Measurements from ENCODE around the gene MANSC4. TPM values are rescaled to one million over a fixed set of nuclear protein-coding genes. Genes with fewer than 3 reads are reported as not detected.

The MANSC4 gene
- total RNA-seq, 4 donors from 2014 or later, result not detected

DNA sequence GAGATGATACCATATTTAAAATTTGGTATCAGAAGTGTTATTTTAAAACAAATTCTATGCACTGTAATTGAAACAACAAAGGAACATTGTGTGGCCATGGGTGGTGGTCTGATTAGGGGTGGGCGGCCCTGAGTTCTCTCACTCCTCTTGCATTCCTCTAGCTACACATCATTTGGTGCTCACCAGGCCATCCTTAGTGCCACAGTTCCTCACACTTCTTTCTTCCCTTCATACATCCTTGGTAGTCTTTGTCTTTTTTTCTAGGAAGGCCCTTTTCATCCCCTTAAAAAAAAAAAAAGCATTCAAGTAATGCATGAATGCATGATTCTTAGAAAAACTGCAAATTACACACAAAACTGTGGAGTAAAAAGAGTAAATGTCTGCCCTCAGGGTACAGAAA is 2.4 kb upstream of the MANSC4 start:
- no peak for DNase-seq (ENCODE audit: low spot score in 2 of 2)
- no peak overlapping the region for H3K4me3 ChIP-seq (ENCODE audit: low read depth, poor library complexity, severe bottlenecking)
- TF ChIP-seq, protein P1, sequence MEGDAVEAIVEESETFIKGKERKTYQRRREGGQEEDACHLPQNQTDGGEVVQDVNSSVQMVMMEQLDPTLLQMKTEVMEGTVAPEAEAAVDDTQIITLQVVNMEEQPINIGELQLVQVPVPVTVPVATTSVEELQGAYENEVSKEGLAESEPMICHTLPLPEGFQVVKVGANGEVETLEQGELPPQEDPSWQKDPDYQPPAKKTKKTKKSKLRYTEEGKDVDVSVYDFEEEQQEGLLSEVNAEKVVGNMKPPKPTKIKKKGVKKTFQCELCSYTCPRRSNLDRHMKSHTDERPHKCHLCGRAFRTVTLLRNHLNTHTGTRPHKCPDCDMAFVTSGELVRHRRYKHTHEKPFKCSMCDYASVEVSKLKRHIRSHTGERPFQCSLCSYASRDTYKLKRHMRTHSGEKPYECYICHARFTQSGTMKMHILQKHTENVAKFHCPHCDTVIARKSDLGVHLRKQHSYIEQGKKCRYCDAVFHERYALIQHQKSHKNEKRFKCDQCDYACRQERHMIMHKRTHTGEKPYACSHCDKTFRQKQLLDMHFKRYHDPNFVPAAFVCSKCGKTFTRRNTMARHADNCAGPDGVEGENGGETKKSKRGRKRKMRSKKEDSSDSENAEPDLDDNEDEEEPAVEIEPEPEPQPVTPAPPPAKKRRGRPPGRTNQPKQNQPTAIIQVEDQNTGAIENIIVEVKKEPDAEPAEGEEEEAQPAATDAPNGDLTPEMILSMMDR (IDR thresholded peaks at IDR 0.05), result no peak
- TF ChIP-seq POLR2A (IDR thresholded peaks at IDR 0.05), result no peak
- 84 to 89% methylated on average over 1 of the region's 1 CpG for WGBS, 2 donors
- intact Hi-C loops (cut with DNase I; ENCODE audit: low total_unique reads), result no loop called here

DNA sequence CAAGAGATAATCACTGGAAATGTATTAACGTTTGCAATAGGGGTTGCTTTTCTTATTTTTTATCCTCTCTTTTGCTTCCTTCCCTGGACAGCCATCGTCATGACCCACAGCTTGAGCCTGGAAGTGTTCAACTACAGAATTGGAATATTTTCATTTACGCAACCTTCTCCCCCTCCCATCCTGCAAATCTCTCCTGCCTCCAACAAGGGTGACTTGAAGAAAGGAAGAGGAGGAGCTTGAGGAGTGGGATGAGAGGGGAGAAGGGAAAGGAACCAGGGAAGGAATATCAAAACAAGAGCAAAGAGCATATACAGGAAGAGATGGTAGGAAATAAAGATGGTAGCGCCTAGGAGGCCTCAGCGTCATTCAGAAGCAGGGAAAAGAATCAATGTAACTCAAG is 1.6 kb upstream of the MANSC4 start:
- H3K4me3 ChIP-seq (ENCODE audit: low read depth, poor library complexity, severe bottlenecking), result no peak overlapping the region
- TF ChIP-seq, protein P1 (IDR thresholded peaks at IDR 0.05), result no peak
- TF ChIP-seq POLR2A (IDR thresholded peaks at IDR 0.05), result no peak
- no peak for DNase-seq (ENCODE audit: low spot score in 2 of 2)
- intact Hi-C loops (cut with DNase I; ENCODE audit: low total_unique reads), result no loop called here
- 66 to 74% methylated on average over 5 of the region's 5 CpGs for WGBS, 2 donors

DNA sequence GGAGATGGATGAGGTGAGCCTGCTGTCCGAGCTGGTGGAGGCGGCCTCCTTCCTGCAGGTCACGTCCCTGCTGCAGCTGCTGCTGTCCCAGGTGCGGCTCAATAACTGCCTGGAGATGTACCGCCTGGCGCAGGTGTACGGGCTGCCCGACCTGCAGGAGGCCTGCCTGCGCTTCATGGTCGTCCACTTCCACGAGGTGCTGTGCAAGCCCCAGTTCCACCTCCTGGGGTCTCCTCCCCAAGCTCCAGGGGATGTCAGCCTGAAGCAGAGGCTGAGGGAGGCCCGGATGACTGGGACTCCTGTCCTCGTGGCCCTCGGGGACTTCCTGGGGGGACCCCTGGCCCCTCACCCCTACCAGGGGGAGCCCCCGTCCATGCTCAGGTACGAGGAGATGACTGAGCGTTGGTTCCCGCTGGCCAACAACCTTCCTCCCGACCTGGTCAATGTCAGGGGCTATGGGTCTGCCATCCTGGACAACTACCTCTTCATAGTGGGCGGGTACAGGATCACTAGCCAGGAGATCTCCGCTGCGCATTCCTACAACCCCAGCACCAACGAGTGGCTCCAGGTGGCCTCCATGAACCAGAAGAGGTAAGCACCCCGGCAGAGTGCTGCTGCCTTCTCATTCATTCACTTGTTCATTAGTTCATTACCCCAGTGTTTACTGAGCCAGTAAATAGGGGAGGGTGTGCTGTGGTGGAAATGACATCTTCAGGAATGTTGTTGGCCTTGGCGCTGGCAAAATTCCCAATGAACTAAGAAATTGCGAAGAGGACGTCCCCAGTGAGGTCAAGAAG is 774 bp upstream of the MANSC4 start:
- TF ChIP-seq POLR2A (IDR thresholded peaks at IDR 0.05), result no peak
- TF ChIP-seq, protein P1 (IDR thresholded peaks at IDR 0.05), result no peak
- peak overlapping the region; percentile 69 for H3K4me3 ChIP-seq (ENCODE audit: low read depth, poor library complexity, severe bottlenecking)
- 11 to 20% methylated on average over 20 to 27 of the region's 27 CpGs for WGBS, 2 donors
- intact Hi-C loops (cut with DNase I; ENCODE audit: low total_unique reads), result no loop called here
- peak in 1 of 2 donors; percentile 90 for DNase-seq (ENCODE audit: low spot score in 2 of 2)

DNA sequence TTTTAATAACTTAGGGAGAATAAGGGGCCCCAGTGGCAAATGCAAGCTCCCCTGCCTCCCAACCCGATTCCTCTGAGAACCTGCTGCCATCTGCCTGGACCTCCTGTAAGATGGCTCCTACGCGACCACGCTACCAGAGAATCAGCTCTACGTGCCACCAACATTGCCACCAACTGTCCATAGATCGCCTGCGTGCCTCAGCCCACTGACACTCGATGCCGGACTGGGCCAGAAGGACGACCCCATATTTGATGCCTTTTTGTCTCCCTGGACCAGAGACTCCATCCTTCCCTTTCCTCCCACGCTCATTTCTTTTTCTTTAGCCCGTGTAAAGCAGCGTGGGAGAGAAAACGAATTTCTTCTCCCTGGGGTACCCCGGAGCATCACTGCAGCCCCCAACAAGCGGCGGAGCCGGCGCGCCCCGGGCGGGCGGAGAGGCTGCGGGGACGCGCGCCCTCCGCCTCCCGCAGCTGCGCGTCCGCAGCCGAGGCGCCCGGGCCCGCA is 568 bp downstream of the MANSC4 start:
- TF ChIP-seq POLR2A (IDR thresholded peaks at IDR 0.05), result no peak
- TF ChIP-seq, protein P1 (IDR thresholded peaks at IDR 0.05), result no peak
- intact Hi-C loops (cut with DNase I; ENCODE audit: low total_unique reads), result no loop called here
- WGBS, 2 donors, result 4 to 9% methylated on average over 13 to 36 of the region's 36 CpGs
- H3K4me3 ChIP-seq (ENCODE audit: low read depth, poor library complexity, severe bottlenecking), result peak overlapping the region; percentile 69
- peak in 1 of 2 donors; percentile 84 for DNase-seq (ENCODE audit: low spot score in 2 of 2)

DNA sequence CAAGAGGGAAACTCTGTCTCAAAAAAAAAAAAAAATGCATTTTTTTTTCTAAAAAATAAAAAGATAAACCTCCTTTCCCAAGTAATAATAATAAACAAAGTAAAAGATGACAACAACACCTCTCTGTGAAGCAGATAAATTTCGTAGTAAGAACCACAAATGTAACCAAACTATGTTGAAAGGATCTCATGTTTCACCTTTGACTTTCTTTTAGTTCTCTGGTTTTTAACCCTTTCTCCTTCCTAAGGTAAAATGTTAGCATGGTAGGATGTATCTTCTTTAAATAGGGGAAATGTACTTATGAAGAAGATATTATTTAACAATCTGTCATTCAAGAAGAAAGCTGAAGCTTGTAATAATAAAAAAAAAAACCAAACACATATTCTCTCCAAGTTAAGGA is 1.8 kb downstream of the MANSC4 start:
- TF ChIP-seq, protein P1 (IDR thresholded peaks at IDR 0.05), result no peak
- no peak for TF ChIP-seq POLR2A (IDR thresholded peaks at IDR 0.05)
- intact Hi-C loops (cut with DNase I; ENCODE audit: low total_unique reads), result no loop called here
- no peak for DNase-seq (ENCODE audit: low spot score in 2 of 2)
- 66 to 75% methylated on average over 1 of the region's 1 CpG for WGBS, 2 donors
- no peak overlapping the region for H3K4me3 ChIP-seq (ENCODE audit: low read depth, poor library complexity, severe bottlenecking)
